Stimulated activated CD8-positive, alpha-beta memory T cell treated with anti-CD3 and anti-CD28 coated beads, Interleukin-4, amount 100 ng/mL, for 4 hours (primary cell): ENCODE measurements around the gene KCNQ1OT1.

Experiments used
- DNase-seq, 2 donors: peaks; one replicate each; pipeline ENCODE4 v3.0.0-alpha.2; 2020; ENCODE audit warnings: low read depth in 2 of 2, low spot score in 1 of 2

Gene KCNQ1OT1

GRCh38 chr11:2669634-2670469, 29.9 kb downstream of the KCNQ1OT1 start:
- DNase-seq, result no peak

- DNase-seq, result no peak
Measured at GRCh38 chr11:2668876-2669275, 30.9 kb downstream of the KCNQ1OT1 start.

- no peak for DNase-seq
Measured at GRCh38 chr11:2667940-2668339, 31.9 kb downstream of the KCNQ1OT1 start.

- DNase-seq, result no peak
Measured at GRCh38 chr11:2666828-2667570, 32.8 kb downstream of the KCNQ1OT1 start.

- no peak for DNase-seq
Measured at GRCh38 chr11:2666401-2666741, 33.4 kb downstream of the KCNQ1OT1 start.

GRCh38 chr11:2665526-2666400, 34.0 kb downstream of the KCNQ1OT1 start:
- no peak for DNase-seq

- DNase-seq, result no peak
Measured at GRCh38 chr11:2664791-2665525, 34.8 kb downstream of the KCNQ1OT1 start.

GRCh38 chr11:2664376-2664775, 35.4 kb downstream of the KCNQ1OT1 start:
- DNase-seq, result no peak

GRCh38 chr11:2663915-2664314, 35.9 kb downstream of the KCNQ1OT1 start:
- no peak for DNase-seq

GRCh38 chr11:2663506-2663905, 36.3 kb downstream of the KCNQ1OT1 start:
- DNase-seq, result no peak

GRCh38 chr11:2662430-2663299, 37.1 kb downstream of the KCNQ1OT1 start:
- no peak for DNase-seq

- no peak for DNase-seq
Measured at GRCh38 chr11:2662024-2662312, 37.8 kb downstream of the KCNQ1OT1 start.

GRCh38 chr11:2661173-2662023, 38.4 kb downstream of the KCNQ1OT1 start:
- DNase-seq, result no peak

GRCh38 chr11:2660357-2660939, 39.3 kb downstream of the KCNQ1OT1 start:
- no peak for DNase-seq

GRCh38 chr11:2657697-2658284, 42.0 kb downstream of the KCNQ1OT1 start:
- DNase-seq, result no peak

- DNase-seq, result no peak
Measured at GRCh38 chr11:2656859-2657258, 42.9 kb downstream of the KCNQ1OT1 start.

- no peak for DNase-seq
Measured at GRCh38 chr11:2655834-2656622, 43.8 kb downstream of the KCNQ1OT1 start.
